Activated T-cell treated with anti-CD3 and anti-CD28 coated beads, Interleukin-2, amount 50 U/mL, for 72 hours (primary cell): ENCODE results near the gene PTPRM. TPM values are rescaled to one million over a fixed set of nuclear protein-coding genes. Genes with fewer than 3 reads are reported as not detected.

Experiments used
- ATAC-seq, 2 donors: fragments of 150-1000 bp; cut with Tn5 transposase; replicated peaks in 1 of 2; 2 replicates each; pipeline ENCODE4 v1.10.0; 2021; ENCODE audit warnings: moderate library complexity in 2 of 2, mild to moderate bottlenecking in 1 of 2
- DNase-seq, 2 donors: peaks; one replicate each; pipeline ENCODE4 v3.0.0; 2021 to 2022; ENCODE audit warnings: mixed read lengths in 1 of 2
- H3K27ac Mint-ChIP-seq: one replicate; pipeline ENCODE4 v1.8.0; 2022; ENCODE audit warnings: mild to moderate bottlenecking, moderate library complexity, mixed read lengths
- H3K27me3 Mint-ChIP-seq: one replicate; pipeline ENCODE4 v1.8.0; 2022; ENCODE audit warnings: low read depth, mixed read lengths
- H3K36me3 Mint-ChIP-seq, 2 donors: one replicate each; pipeline ENCODE4 v1.8.0; 2022; ENCODE audit warnings: mixed read lengths in 2 of 2, mild to moderate bottlenecking in 1 of 2; ENCODE audit not compliant: insufficient read depth in 2 of 2
- H3K4me1 Mint-ChIP-seq: one replicate; pipeline ENCODE4 v1.8.0; 2022; ENCODE audit warnings: low read depth, mixed read lengths
- H3K4me3 Mint-ChIP-seq, 2 donors: one replicate each; pipeline ENCODE4 v1.8.0; 2022; ENCODE audit warnings: mild to moderate bottlenecking in 2 of 2, mixed read lengths in 2 of 2, moderate library complexity in 2 of 2
- H3K9me3 Mint-ChIP-seq, 2 donors: one replicate each; pipeline ENCODE4 v1.8.0; 2022; ENCODE audit warnings: mixed read lengths in 2 of 2
- total RNA-seq, 2 donors: library from RNA; stranded (reverse); gene quantifications; one replicate each; pipeline ENCODE4 v1.2.3, GENCODE V29; 2022

PTPRM gene
- total RNA-seq, 2 donors from 2014 or later = 6.3 to 21.3 TPM

GRCh38 chr18:8272254-8272653 lies 705.1 kb downstream of the PTPRM start:
- H3K36me3 Mint-ChIP-seq = no peaks in the 10 kb centered on the region
- peaks cover 7% of the 10 kb centered on the region for H3K27me3 Mint-ChIP-seq
- DNase-seq (no peak), ATAC-seq (no peak)
- no peak overlapping the region for H3K27ac Mint-ChIP-seq
- H3K4me1 Mint-ChIP-seq = no peaks in the 10 kb centered on the region
- no peak overlapping the region for H3K4me3 Mint-ChIP-seq
- no peaks in the 10 kb centered on the region for H3K9me3 Mint-ChIP-seq

- no peak overlapping the region for H3K27ac Mint-ChIP-seq
- H3K4me3 Mint-ChIP-seq = no peak overlapping the region
- H3K9me3 Mint-ChIP-seq = no peaks in the 10 kb centered on the region
- no peaks in the 10 kb centered on the region for H3K36me3 Mint-ChIP-seq
- peaks cover 7% of the 10 kb centered on the region for H3K27me3 Mint-ChIP-seq
- DNase-seq (no peak), ATAC-seq (no peak)
- H3K4me1 Mint-ChIP-seq = no peaks in the 10 kb centered on the region
These were observed 707.3 kb downstream of the PTPRM start for GRCh38 chr18:8274370-8274769.

- Mint-ChIP-seq H3K4me3 (no peak overlapping the region), H3K27me3 (peaks cover 7% of the 10 kb centered on the region), H3K9me3 (no peaks in the 10 kb centered on the region), H3K36me3 (no peaks in the 10 kb centered on the region), H3K27ac (no peak overlapping the region), H3K4me1 (no peaks in the 10 kb centered on the region)
- ATAC-seq (no peak), DNase-seq (no peak)
These were observed 709.3 kb downstream of the PTPRM start for GRCh38 chr18:8276406-8276805.

DNA sequence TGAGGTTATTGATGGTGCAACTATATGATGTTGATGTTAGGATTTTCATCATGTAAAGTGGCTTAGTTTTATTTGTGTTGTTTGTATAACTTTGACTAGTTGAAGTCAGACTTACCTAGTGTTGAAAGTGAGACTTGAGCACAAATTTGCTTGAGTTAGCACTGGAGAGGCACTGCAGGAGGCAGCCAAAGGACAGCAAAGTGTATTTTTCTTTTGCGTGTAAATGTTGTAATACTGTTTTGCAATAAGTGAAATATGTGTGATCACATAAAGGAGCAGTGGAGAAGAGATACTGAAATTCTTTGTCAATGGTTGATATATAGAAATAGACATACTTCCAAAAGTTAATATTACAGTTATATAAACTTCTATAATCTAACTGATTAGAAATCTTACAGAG lies 710.2 kb downstream of the PTPRM start:
- H3K27ac Mint-ChIP-seq = no peak overlapping the region
- no peak overlapping the region for H3K4me3 Mint-ChIP-seq
- DNase-seq = no peak
- H3K4me1 Mint-ChIP-seq = no peaks in the 10 kb centered on the region
- no peaks in the 10 kb centered on the region for H3K36me3 Mint-ChIP-seq
- H3K27me3 Mint-ChIP-seq = peaks cover 7% of the 10 kb centered on the region
- H3K9me3 Mint-ChIP-seq = no peaks in the 10 kb centered on the region
- no peak for ATAC-seq

GRCh38 chr18:8279346-8279745 lies 712.2 kb downstream of the PTPRM start:
- Mint-ChIP-seq H3K9me3 (no peaks in the 10 kb centered on the region), H3K4me3 (no peak overlapping the region), H3K4me1 (no peaks in the 10 kb centered on the region), H3K27ac (no peak overlapping the region), H3K36me3 (no peaks in the 10 kb centered on the region), H3K27me3 (no peaks in the 10 kb centered on the region)
- DNase-seq = no peak
- ATAC-seq = no peak

- Mint-ChIP-seq H3K9me3 (no peaks in the 10 kb centered on the region), H3K36me3 (no peaks in the 10 kb centered on the region), H3K27ac (no peak overlapping the region), H3K4me1 (no peaks in the 10 kb centered on the region), H3K4me3 (no peak overlapping the region), H3K27me3 (no peaks in the 10 kb centered on the region)
- no peak for ATAC-seq
- DNase-seq = no peak
These were observed 712.7 kb downstream of the PTPRM start for GRCh38 chr18:8279781-8280330.

DNA sequence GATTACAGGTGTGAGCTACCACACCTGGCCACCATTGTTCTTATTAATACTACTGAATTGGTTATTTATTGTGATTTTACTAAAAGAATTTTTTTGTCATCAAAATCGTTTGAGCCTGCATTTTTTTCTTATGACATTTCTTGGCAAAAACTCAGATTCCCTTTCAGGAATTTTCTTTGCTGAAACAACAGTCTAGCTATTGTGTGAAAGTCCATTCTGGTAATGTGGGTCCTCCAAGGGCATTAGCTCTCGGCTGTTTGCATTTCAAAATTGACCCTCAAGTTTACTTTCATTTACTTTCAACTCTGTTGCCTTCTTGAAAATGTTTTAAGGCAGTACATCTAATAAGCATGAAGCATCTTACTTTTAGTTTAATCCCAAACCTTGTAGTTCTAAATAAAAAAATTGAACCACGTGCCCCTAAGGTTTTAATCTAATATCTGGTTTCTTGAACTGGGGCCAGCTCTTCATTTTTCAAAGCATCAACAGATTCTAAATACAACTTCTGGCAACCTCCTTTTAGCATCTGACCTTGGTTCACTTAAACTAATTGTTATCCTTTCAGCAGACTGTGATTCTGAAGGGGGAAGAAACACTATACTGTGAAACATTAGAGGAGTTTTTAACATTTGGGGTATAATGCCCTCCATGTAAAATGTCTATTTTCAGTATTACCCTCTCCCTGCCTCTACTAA lies 716.9 kb downstream of the PTPRM start:
- Mint-ChIP-seq H3K27me3 (no peaks in the 10 kb centered on the region), H3K4me3 (no peak overlapping the region), H3K9me3 (no peaks in the 10 kb centered on the region), H3K27ac (no peak overlapping the region), H3K36me3 (no peaks in the 10 kb centered on the region), H3K4me1 (no peaks in the 10 kb centered on the region)
- ATAC-seq (no peak), DNase-seq (no peak)

DNA sequence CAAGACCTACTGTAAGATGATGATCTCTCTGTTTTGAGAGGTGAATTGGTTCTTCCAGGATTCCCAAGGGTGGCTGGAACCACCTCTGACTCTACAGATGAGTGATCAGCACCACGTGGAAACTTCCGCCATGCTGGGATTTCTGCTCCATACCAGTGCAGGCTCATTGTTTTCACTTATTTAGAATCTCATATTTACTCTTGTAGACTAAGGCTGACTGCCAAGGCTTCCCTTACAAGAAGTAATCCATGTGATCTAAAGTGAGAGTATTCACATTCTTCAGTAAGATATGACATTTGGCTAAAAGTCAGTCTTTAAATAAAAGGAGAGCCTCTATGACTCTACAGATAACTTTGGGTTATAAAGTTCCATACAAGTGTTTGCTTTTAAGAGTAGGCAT lies 719.2 kb downstream of the PTPRM start:
- no peaks in the 10 kb centered on the region for H3K9me3 Mint-ChIP-seq
- H3K4me3 Mint-ChIP-seq = no peak overlapping the region
- no peaks in the 10 kb centered on the region for H3K27me3 Mint-ChIP-seq
- H3K4me1 Mint-ChIP-seq = no peaks in the 10 kb centered on the region
- H3K27ac Mint-ChIP-seq = no peak overlapping the region
- ATAC-seq (no peak), DNase-seq (no peak)
- no peaks in the 10 kb centered on the region for H3K36me3 Mint-ChIP-seq

- DNase-seq (no peak), ATAC-seq (no peak)
- no peaks in the 10 kb centered on the region for H3K36me3 Mint-ChIP-seq
- no peak overlapping the region for H3K27ac Mint-ChIP-seq
- H3K9me3 Mint-ChIP-seq = no peaks in the 10 kb centered on the region
- no peaks in the 10 kb centered on the region for H3K27me3 Mint-ChIP-seq
- H3K4me3 Mint-ChIP-seq = no peak overlapping the region
- no peaks in the 10 kb centered on the region for H3K4me1 Mint-ChIP-seq
These were observed 720.2 kb downstream of the PTPRM start for GRCh38 chr18:8287196-8287885.

GRCh38 chr18:8288472-8289195 lies 721.5 kb downstream of the PTPRM start:
- Mint-ChIP-seq H3K36me3 (no peaks in the 10 kb centered on the region), H3K9me3 (no peaks in the 10 kb centered on the region), H3K4me1 (no peaks in the 10 kb centered on the region), H3K27me3 (no peaks in the 10 kb centered on the region), H3K27ac (no peak overlapping the region), H3K4me3 (no peak overlapping the region)
- no peak for DNase-seq
- no peak for ATAC-seq

- no peaks in the 10 kb centered on the region for H3K4me1 Mint-ChIP-seq
- DNase-seq (no peak), ATAC-seq (no peak)
- H3K9me3 Mint-ChIP-seq = no peaks in the 10 kb centered on the region
- no peaks in the 10 kb centered on the region for H3K27me3 Mint-ChIP-seq
- H3K27ac Mint-ChIP-seq = no peak overlapping the region
- no peak overlapping the region for H3K4me3 Mint-ChIP-seq
- H3K36me3 Mint-ChIP-seq = no peaks in the 10 kb centered on the region
These were observed 723.3 kb downstream of the PTPRM start for GRCh38 chr18:8290435-8290834.

GRCh38 chr18:8290913-8291312 lies 723.8 kb downstream of the PTPRM start:
- H3K27me3 Mint-ChIP-seq = no peaks in the 10 kb centered on the region
- no peaks in the 10 kb centered on the region for H3K36me3 Mint-ChIP-seq
- no peaks in the 10 kb centered on the region for H3K4me1 Mint-ChIP-seq
- H3K27ac Mint-ChIP-seq = no peak overlapping the region
- no peak overlapping the region for H3K4me3 Mint-ChIP-seq
- no peak for ATAC-seq
- DNase-seq = no peak
- H3K9me3 Mint-ChIP-seq = no peaks in the 10 kb centered on the region

- H3K36me3 Mint-ChIP-seq = no peaks in the 10 kb centered on the region
These were observed 726.1 kb downstream of the PTPRM start for GRCh38 chr18:8293184-8293583.

More at GRCh38 chr18:8293184-8293583, 726.1 kb downstream of the PTPRM start:
- DNase-seq (no peak), ATAC-seq (no peak)
- Mint-ChIP-seq H3K4me1 (no peaks in the 10 kb centered on the region), H3K27ac (no peak overlapping the region), H3K9me3 (no peaks in the 10 kb centered on the region), H3K4me3 (no peak overlapping the region), H3K27me3 (no peaks in the 10 kb centered on the region)
